AG09319 (cell line): ENCODE data around the gene CUBN.

Experiments
- DNase-seq: peaks from one replicate; pipeline ENCODE4 v3.0.0-alpha.2; 2010; ENCODE audit warnings: low read depth; ENCODE audit errors: extremely low read depth
- TF ChIP-seq, protein P1 (sequence below): IDR thresholded peaks from 2 replicates; pipeline ENCODE4 v1.5.1; 2011; ENCODE audit warnings: low read depth, mild to moderate bottlenecking, inconsistent platforms, low read length, moderate library complexity

Gene CUBN

DNA sequence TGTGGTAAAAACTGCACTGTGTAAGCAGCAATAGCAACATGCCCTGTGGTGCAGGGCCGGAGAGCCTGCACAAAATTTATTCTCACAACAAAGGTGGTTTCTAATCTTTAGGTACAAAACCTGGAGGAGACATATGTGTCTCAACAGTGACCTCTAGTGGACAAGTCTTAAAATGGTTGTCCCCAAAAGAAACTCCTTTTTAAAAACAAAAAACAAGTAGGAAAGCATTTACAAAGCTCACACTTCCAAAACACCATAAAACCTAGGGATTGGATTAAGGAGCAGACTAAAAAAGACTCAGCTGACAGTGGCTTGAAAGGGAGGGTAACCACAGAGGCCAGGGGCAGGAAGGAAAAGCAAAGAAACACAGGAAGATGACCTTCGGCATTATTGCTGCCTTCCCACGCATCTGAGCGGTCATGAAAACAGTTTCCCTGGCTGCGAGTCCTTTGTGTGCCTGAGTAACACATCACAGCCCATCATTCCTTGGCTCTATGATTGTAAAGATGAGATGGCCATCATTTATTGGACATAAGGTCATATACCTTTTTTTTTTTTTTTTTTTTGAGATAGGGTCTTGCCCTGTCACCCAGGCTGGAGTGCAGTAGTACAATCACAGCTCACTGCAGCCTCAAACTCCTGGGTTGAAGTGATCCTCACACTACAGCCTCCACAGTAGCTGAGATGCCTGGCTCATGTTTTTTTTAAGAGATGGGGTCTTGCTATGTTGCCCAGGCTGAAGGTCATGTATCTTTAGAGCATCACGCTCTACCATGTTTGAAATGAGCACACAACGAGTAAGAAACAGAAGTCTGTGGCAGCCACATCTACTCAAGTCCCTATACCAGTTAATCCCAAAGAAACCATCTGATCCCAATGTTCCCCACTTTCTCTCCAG lies 351.9 kb downstream of the CUBN start:
- peak; percentile 18 for DNase-seq
- TF ChIP-seq, protein P1, sequence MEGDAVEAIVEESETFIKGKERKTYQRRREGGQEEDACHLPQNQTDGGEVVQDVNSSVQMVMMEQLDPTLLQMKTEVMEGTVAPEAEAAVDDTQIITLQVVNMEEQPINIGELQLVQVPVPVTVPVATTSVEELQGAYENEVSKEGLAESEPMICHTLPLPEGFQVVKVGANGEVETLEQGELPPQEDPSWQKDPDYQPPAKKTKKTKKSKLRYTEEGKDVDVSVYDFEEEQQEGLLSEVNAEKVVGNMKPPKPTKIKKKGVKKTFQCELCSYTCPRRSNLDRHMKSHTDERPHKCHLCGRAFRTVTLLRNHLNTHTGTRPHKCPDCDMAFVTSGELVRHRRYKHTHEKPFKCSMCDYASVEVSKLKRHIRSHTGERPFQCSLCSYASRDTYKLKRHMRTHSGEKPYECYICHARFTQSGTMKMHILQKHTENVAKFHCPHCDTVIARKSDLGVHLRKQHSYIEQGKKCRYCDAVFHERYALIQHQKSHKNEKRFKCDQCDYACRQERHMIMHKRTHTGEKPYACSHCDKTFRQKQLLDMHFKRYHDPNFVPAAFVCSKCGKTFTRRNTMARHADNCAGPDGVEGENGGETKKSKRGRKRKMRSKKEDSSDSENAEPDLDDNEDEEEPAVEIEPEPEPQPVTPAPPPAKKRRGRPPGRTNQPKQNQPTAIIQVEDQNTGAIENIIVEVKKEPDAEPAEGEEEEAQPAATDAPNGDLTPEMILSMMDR, result peak; percentile 53

DNA sequence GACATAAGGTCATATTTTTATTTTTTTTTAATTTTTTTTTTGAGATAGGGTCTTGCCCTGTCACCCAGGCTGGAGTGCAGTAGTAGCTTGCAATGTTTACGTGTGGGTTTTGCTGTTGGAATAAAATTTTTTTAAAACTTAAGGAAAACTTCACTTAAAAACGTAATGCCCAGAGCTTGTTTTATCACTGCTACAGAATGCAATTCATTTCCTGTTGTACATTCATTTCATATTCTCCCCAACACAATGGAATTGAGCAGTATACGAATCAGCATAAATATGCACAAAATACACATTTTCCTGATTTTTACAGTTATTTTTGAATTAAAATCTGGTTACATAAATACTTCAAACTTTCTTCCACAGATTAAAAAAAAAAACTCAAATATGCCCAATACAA lies 352.7 kb downstream of the CUBN start:
- TF ChIP-seq, protein P1, result no peak
- no peak for DNase-seq
